Uterus (tissue), 4 donors: Measurements from ENCODE around the gene SSTR3. TPM values are rescaled to one million over a fixed set of nuclear protein-coding genes. Genes with fewer than 3 reads are reported as not detected.
A peak's percentile ranks its signal among the peaks of the same experiment; 100 is the strongest.
"Not testable (repeated sequence)": the region's sequence is repeated elsewhere in the genome, so short reads cannot be mapped to it uniquely, and the experiment has no call there.

ENCODE experiments used
- DNase-seq, 2 donors: peaks; one replicate each; pipeline ENCODE4 v3.0.0-alpha.2; 2019 to 2020
- H3K27ac ChIP-seq, 2 donors: fragments of 200-600 bp; sonication (generic); 1 replicate in 1 of 2; 2 replicates in 1 of 2; pipeline ENCODE4 v1.5.1; 2016 to 2018
- H3K27me3 ChIP-seq, 2 donors: fragments of 200-600 bp; sonication (generic); one replicate each; pipeline ENCODE4 v1.5.1; 2018 to 2019; ENCODE audit warnings: control low read depth in 1 of 2
- H3K36me3 ChIP-seq, 2 donors: fragments of 200-600 bp; sonication (generic); one replicate each; pipeline ENCODE4 v1.5.1; 2019; ENCODE audit warnings: control low read depth in 1 of 2
- H3K4me1 ChIP-seq, 2 donors: fragments of 200-600 bp; sonication (generic); one replicate each; pipeline ENCODE4 v1.5.1; 2018 to 2019; ENCODE audit warnings: control low read depth in 1 of 2
- H3K4me3 ChIP-seq, 2 donors: fragments of 200-600 bp; sonication (generic); 1 replicate in 1 of 2; 2 replicates in 1 of 2; pipeline ENCODE4 v1.5.1; 2018 to 2019; ENCODE audit warnings: mild to moderate bottlenecking in 1 of 2
- H3K9me3 ChIP-seq, 2 donors: fragments of 200-600 bp; sonication (generic); one replicate each; pipeline ENCODE4 v1.5.1; 2019; ENCODE audit warnings: control low read depth in 1 of 2
- POLR2A ChIP-seq, 2 donors: fragments of 450-650 bp; IDR thresholded peaks; one replicate each; pipeline ENCODE4 v1.6.1; 2016; ENCODE audit warnings: antibody characterized with exemption in 2 of 2, mild to moderate bottlenecking in 1 of 2, moderate library complexity in 1 of 2
- intact Hi-C: fragments of 100-400 bp; cut with DNase I; formaldehyde crosslinking; loops from one replicate; pipeline ENCODE4 v1.15.1; 2023; ENCODE audit warnings: low total_unique reads
- total RNA-seq, 4 donors: library from RNA; depleted of rRNA in 3 of 4; stranded (reverse); fragments of >200 nt in 3 of 4; gene quantifications; one replicate each; pipeline versions ENCODE4 v1.1.0 to v1.2.4, GENCODE V29; 2014 to 2023
- TF ChIP-seq, protein P1 (sequence below), 4 experiments: fragments of 200-600 bp in 2 of 4; fragments of 450-650 bp in 2 of 4; sonication (generic) in 2 of 4; IDR thresholded peaks; one replicate each; pipeline ENCODE4 v1.5.1; 2016 to 2019; ENCODE audit warnings: antibody characterized with exemption in 4 of 4, mild to moderate bottlenecking in 2 of 4, moderate library complexity in 1 of 4
- donor health status: DM: yes; HTN: yes; CAD: no.

SSTR3 gene
- total RNA-seq, 4 donors from 2014 or later: under 0.01 to 5.8 (median 3.1) TPM; not detected in 1

DNA sequence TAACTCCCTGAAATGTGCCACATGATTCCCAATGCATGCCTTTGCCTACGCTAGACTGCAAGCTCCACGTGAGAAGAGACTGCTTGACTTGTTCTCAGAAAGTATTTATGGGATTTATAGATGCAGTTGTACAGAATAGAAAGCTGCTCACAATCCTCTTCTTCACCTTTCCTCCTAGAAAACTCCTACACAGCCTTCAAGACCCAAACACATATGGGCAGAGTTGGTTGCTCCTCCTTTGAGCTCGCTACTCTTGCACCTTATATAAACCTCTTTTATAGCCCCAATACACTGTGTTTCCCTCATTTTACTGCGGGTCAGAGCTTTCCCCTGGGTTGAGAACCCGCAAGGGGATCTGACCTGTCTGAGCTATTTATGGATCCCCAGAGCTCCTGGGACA is 40.6 kb downstream of the SSTR3 start:
- Histone ChIP-seq H3K9me3 (no peaks in the 10 kb centered on the region), H3K27ac (no peak overlapping the region), H3K36me3 (no peaks in the 10 kb centered on the region), H3K4me3 (no peak overlapping the region), H3K27me3 (no peaks in the 10 kb centered on the region), H3K4me1 (peaks cover 2 to 13% of the 10 kb centered on the region in 2 donors)
- no peak for DNase-seq
- intact Hi-C loops: no loop called here
- TF ChIP-seq POLR2A (IDR thresholded peaks at IDR 0.05): no peak

DNA sequence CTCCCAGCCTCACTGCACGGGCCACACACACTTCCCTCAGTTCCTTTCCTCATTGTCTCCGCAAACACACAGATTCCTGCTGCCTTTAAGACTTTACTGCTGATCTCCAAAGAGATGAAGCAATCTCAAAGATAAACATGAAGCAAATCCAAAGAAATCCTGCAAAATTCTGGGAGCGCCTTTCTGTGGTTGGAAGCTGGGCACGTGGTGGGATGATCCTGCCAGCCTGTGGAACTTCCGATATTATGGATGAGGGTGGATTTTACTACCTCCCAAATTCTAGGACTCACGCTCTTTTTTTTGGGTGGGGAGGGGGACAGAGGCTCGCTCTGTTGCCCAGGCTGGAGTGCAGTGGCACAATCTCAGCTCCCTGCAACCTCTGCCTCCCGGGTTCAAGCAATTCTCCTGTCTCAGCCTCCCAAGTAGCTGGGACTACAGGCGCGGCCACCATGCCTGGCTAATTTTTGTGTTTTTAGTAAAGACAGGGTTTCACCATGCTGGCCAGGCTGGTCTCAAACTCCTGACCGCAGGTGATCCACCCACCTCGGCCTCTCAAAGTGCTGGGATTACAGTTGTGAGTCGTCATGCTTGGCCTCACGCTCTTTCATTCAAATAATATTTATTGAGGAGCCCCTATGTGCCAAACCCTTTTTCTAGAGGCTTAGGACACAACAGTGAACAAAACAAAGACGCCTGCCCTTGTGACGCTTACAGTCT is 41.4 kb downstream of the SSTR3 start:
- H3K4me1 ChIP-seq, H3K4me3 ChIP-seq, H3K27ac ChIP-seq, intact Hi-C loops, H3K9me3 ChIP-seq, H3K36me3 ChIP-seq, H3K27me3 ChIP-seq: not testable (repeated sequence)
- DNase-seq: peak in 1 of 2 donors; percentile 7

DNA sequence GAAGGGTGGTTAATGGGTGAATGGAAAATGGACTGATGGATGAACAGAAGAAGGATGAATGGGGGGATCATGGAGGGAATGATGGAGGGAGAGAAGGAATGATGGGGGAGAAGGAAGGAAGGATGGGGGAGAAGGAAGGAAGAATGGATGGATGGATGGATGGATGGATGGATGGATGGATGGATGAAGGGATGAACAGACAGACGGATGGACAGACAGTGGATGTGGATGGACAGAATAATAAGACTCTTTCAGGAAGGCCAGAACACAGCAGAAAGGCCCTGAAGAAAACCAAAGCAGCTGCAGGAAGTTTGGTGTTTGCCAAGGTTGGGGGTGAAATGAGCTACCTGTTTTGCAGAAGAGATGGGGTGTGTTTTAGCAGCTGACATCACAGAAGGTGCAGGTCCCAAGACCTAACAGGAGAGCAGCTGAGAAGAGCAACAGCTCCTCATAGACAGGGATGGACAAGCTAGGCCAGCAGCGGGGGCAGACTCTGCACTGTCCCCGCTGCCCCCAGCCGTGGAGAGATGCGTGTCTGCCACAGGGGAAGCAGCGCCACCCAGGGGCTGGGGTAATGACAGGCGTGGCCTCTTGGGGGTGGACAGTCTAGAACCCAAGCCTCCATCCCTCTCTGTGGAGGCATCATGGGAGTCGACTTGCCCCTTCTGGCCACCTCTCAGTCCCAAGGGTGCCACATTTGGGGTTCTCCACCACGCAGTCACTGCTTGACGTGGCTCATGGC is 42.2 kb downstream of the SSTR3 start:
- no peak for TF ChIP-seq POLR2A (IDR thresholded peaks at IDR 0.05)
- TF ChIP-seq, protein P1, sequence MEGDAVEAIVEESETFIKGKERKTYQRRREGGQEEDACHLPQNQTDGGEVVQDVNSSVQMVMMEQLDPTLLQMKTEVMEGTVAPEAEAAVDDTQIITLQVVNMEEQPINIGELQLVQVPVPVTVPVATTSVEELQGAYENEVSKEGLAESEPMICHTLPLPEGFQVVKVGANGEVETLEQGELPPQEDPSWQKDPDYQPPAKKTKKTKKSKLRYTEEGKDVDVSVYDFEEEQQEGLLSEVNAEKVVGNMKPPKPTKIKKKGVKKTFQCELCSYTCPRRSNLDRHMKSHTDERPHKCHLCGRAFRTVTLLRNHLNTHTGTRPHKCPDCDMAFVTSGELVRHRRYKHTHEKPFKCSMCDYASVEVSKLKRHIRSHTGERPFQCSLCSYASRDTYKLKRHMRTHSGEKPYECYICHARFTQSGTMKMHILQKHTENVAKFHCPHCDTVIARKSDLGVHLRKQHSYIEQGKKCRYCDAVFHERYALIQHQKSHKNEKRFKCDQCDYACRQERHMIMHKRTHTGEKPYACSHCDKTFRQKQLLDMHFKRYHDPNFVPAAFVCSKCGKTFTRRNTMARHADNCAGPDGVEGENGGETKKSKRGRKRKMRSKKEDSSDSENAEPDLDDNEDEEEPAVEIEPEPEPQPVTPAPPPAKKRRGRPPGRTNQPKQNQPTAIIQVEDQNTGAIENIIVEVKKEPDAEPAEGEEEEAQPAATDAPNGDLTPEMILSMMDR (IDR thresholded peaks at IDR 0.05): no peak
- Histone ChIP-seq H3K9me3 (no peaks in the 10 kb centered on the region), H3K4me3 (no peak overlapping the region), H3K27ac (no peak overlapping the region), H3K36me3 (no peaks in the 10 kb centered on the region), H3K4me1 (no peaks in the 10 kb centered on the region), H3K27me3 (no peaks in the 10 kb centered on the region)
- intact Hi-C loops: loop anchor here (5.0 kb wide), 1 partner anchor 32 kb away; no protein-coding TSS in a partner anchor
- DNase-seq: peak in 1 of 2 donors; percentile 7

DNA sequence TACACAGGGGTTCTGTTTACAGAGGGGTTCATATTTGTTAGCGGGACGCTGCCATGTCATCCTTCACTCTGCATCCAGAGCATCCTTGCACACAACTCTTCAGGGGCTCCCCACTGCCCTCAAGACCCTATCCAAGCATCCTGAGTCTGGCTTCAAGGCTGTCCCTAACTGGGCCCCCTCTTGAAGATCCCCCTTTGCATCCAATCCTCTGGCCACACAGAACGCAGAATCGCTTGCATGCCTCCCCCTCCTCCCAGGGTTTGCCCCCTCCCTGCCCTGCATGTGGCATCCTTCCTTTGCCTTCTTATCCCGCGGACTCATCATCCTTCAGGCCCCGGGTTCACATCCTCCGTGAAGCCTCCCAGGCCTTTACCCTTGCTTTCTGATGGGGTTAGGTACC is 42.9 kb downstream of the SSTR3 start:
- Histone ChIP-seq H3K27ac (no peak overlapping the region), H3K36me3 (no peaks in the 10 kb centered on the region), H3K4me3 (no peak overlapping the region), H3K27me3 (no peaks in the 10 kb centered on the region), H3K9me3 (no peaks in the 10 kb centered on the region), H3K4me1 (no peaks in the 10 kb centered on the region)
- peak in 1 of 2 donors; percentile 8 for DNase-seq
- TF ChIP-seq, protein P1 (IDR thresholded peaks at IDR 0.05): no peak
- no peak for TF ChIP-seq POLR2A (IDR thresholded peaks at IDR 0.05)
- intact Hi-C loops: loop anchor here (5.0 kb wide), 1 partner anchor 33 kb away; no protein-coding TSS in a partner anchor

DNA sequence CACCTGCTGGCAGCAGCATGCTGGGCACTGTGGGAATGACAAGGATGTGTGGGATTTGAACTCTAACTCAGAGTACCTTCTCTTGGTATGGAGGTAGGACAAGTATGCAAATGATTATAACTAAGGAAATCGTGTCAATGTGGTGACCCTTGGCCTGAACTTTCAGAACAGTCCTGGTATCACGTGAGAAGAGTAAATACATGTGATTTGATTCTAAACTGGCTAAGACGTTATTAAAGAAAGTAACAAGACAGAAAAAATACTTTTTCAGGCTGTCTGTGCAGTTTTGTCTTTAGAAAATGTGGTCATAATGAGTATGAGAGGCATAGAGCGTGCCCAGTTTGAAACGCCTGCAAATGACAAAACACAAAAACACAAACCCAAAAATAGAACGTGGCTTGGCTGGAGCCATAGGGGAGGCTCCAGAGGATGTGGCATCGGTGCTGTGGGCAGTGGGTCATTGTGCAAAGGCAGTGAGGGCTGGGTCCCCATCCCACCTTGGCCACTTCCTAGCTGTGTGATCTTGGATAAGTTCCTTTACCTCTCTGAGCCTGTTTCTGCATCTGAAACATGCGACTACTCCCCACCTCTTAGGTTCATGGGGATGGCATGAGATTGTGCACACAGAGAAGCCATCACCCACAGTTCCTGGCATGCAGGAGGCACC is 44.2 kb downstream of the SSTR3 start:
- intact Hi-C loops: loop anchor here (5.0 kb wide), 1 partner anchor 34 kb away; no protein-coding TSS in a partner anchor
- H3K9me3 ChIP-seq: no peaks in the 10 kb centered on the region
- TF ChIP-seq POLR2A (IDR thresholded peaks at IDR 0.05): no peak
- TF ChIP-seq, protein P1 (IDR thresholded peaks at IDR 0.05): no peak
- no peak overlapping the region for H3K4me3 ChIP-seq
- no peaks in the 10 kb centered on the region for H3K27me3 ChIP-seq
- H3K4me1 ChIP-seq: no peaks in the 10 kb centered on the region
- DNase-seq: no peak
- H3K27ac ChIP-seq: peak overlapping the region in 1 of 2 donors; percentile 37
- no peaks in the 10 kb centered on the region for H3K36me3 ChIP-seq
